SK-N-SH (cell line): ENCODE data around the gene XG. TPM values are rescaled to one million over a fixed set of nuclear protein-coding genes. Genes with fewer than 3 reads are reported as not detected.
A peak's percentile ranks its signal among the peaks of the same experiment; 100 is the strongest.

Experiments used
- CTCF ChIA-PET: fragments of 300-600, 350-600 bp; formaldehyde crosslinking; extraction: SDS; loops from one replicate; lab custom pipeline; 2021; lab: Yijun Ruan, JAX
- POLR2A ChIA-PET: fragments of 350-600 bp; sonication (Branson Sonifier 250); formaldehyde crosslinking; extraction: SDS; loops from one replicate; lab custom pipeline; 2020; ENCODE audit warnings: antibody characterized with exemption, inconsistent platforms; lab: Yijun Ruan, JAX
- DNase-seq: peaks from one replicate; pipeline ENCODE4 v3.0.0; 2012
- H2AFZ ChIP-seq: fragments of 200-600 bp; sonication (generic); 2 replicates; pipeline ENCODE4 v1.8.1; 2016; ENCODE audit warnings: antibody characterized with exemption, mild to moderate bottlenecking, low read depth
- H3F3A ChIP-seq: fragments of 200-600 bp; sonication (generic); replicated peaks from 2 replicates; pipeline ENCODE3; 2016; ENCODE audit warnings: antibody characterized with exemption, mild to moderate bottlenecking; ENCODE audit not compliant: insufficient read depth
- H3K27ac ChIP-seq, 2 experiments: fragments of 200-500 bp in 1 of 2; fragments of 200-600 bp in 1 of 2; sonication (Bioruptor generic) in 1 of 2; sonication (generic), shearing (Covaris generic) in 1 of 2; 2 replicates each; pipeline versions ENCODE4 v1.5.1 to v1.6.1; 2014 to 2016; ENCODE audit warnings: low read depth in 2 of 2, inconsistent platforms in 1 of 2, low read length in 1 of 2, mild to moderate bottlenecking in 1 of 2, mixed read lengths in 1 of 2
- H3K27me3 ChIP-seq: fragments of 200-600 bp; sonication (generic), shearing (Covaris generic); 2 replicates; pipeline ENCODE4 v1.6.1; 2016; ENCODE audit warnings: mixed run types; ENCODE audit not compliant: insufficient read depth
- H3K36me3 ChIP-seq, 2 experiments: fragments of 200-500 bp in 1 of 2; fragments of 200-600 bp in 1 of 2; sonication (Bioruptor generic) in 1 of 2; sonication (generic) in 1 of 2; replicated peaks in 1 of 2; 2 replicates each; pipeline versions ENCODE3 to v1.5.1; 2014 to 2016; ENCODE audit warnings: low read length in 1 of 2, mild to moderate bottlenecking in 1 of 2; ENCODE audit not compliant: insufficient read depth in 2 of 2, control insufficient read depth in 1 of 2
- H3K4me1 ChIP-seq, 2 experiments: fragments of 200-500 bp in 1 of 2; fragments of 200-600 bp in 1 of 2; sonication (Bioruptor generic) in 1 of 2; sonication (generic), shearing (Covaris generic) in 1 of 2; 2 replicates each; pipeline versions ENCODE4 v1.5.1 to v1.6.1; 2014 to 2016; ENCODE audit warnings: low read depth in 1 of 2, low read length in 1 of 2, mixed run types in 1 of 2; ENCODE audit not compliant: insufficient read depth in 2 of 2, control insufficient read depth in 1 of 2
- H3K4me2 ChIP-seq: fragments of 200-600 bp; sonication (generic), shearing (Covaris generic); 2 replicates; pipeline ENCODE4 v1.6.1; 2017; ENCODE audit warnings: mixed run types
- H3K4me3 ChIP-seq, 2 experiments: fragments of 200-500 bp in 1 of 2; fragments of 200-600 bp in 1 of 2; sonication (Bioruptor generic) in 1 of 2; sonication (generic), shearing (Covaris generic) in 1 of 2; 2 replicates each; pipeline versions ENCODE4 v1.5.1 to v1.8.1; 2014 to 2016; ENCODE audit warnings: low read depth in 2 of 2, inconsistent platforms in 1 of 2, low read length in 1 of 2, mild to moderate bottlenecking in 1 of 2, mixed read lengths in 1 of 2, moderate library complexity in 1 of 2
- H3K79me2 ChIP-seq: fragments of 200-600 bp; sonication (generic); 2 replicates; pipeline ENCODE4 v1.8.1; 2017; ENCODE audit warnings: mild to moderate bottlenecking; ENCODE audit not compliant: insufficient read depth
- H3K9ac ChIP-seq: fragments of 200-600 bp; sonication (generic); 2 replicates; pipeline ENCODE4 v1.6.1; 2017; ENCODE audit warnings: mixed run types
- H3K9me2 ChIP-seq: fragments of 200-600 bp; sonication (generic); 2 replicates; pipeline ENCODE4 v1.6.1; 2017; ENCODE audit warnings: mixed run types
- H3K9me3 ChIP-seq: fragments of 200-600 bp; sonication (generic); 2 replicates; pipeline ENCODE4 v1.6.1; 2017; ENCODE audit warnings: mixed run types, mild to moderate bottlenecking, moderate library complexity
- H4K20me1 ChIP-seq: fragments of 200-600 bp; sonication (generic); 2 replicates; pipeline ENCODE4 v1.6.1; 2017; ENCODE audit warnings: mild to moderate bottlenecking, mixed run types; ENCODE audit not compliant: insufficient read depth
- ELF1 ChIP-seq: IDR thresholded peaks from 2 replicates; pipeline ENCODE4 v1.4.0; 2012
- EP300 ChIP-seq, 2 experiments: IDR thresholded peaks; 2 replicates each; pipeline versions ENCODE4 v1.4.0 to v1.6.1; 2012; ENCODE audit warnings: borderline replicate concordance in 1 of 2, low read depth in 1 of 2, low read length in 1 of 2
- FOXM1 ChIP-seq: IDR thresholded peaks from 2 replicates; pipeline ENCODE4 v1.4.0; 2012; ENCODE audit warnings: low read depth, mild to moderate bottlenecking
- GABPA ChIP-seq: IDR thresholded peaks from 2 replicates; pipeline ENCODE4 v1.4.0; 2012; ENCODE audit warnings: low read depth, mild to moderate bottlenecking
- GATA2 ChIP-seq: sonication (generic); formaldehyde crosslinking; IDR thresholded peaks from 2 replicates; pipeline ENCODE4 v1.5.0; 2020; ENCODE audit warnings: mild to moderate bottlenecking, missing genetic modification reagents
- JUND ChIP-seq: IDR thresholded peaks from 2 replicates; pipeline ENCODE4 v1.4.0; 2012
- MEF2A ChIP-seq: IDR thresholded peaks from 2 replicates; pipeline ENCODE4 v1.4.0; 2012; ENCODE audit warnings: low read depth, borderline replicate concordance
- NFIC ChIP-seq: IDR thresholded peaks from 2 replicates; pipeline ENCODE4 v1.4.0; 2012; ENCODE audit warnings: borderline replicate concordance
- RCOR1 ChIP-seq: fragments of 150-350 bp; IDR thresholded peaks from 2 replicates; pipeline ENCODE4 v1.6.1; 2017; ENCODE audit warnings: antibody characterized with exemption, low read length
- REST ChIP-seq: IDR thresholded peaks from 2 replicates; pipeline ENCODE4 v1.6.1; 2012; ENCODE audit warnings: mild to moderate bottlenecking, low read depth, low read length, moderate library complexity
- RFX5 ChIP-seq: IDR thresholded peaks from 2 replicates; pipeline ENCODE4 v1.6.1; 2012; ENCODE audit warnings: mild to moderate bottlenecking, improper control_type of control experiment, low read length
- SIN3A ChIP-seq: IDR thresholded peaks from 2 replicates; pipeline ENCODE4 v1.6.1; 2012; ENCODE audit warnings: low read depth, mild to moderate bottlenecking, low read length, moderate library complexity, borderline replicate concordance
- SMC3 ChIP-seq: IDR thresholded peaks from 2 replicates; pipeline ENCODE4 v1.6.1; 2012; ENCODE audit warnings: low read depth, low read length, improper control_type of control experiment
- TAF1 ChIP-seq: IDR thresholded peaks from 2 replicates; pipeline ENCODE4 v1.6.1; 2012; ENCODE audit warnings: low read depth, mild to moderate bottlenecking, low read length, moderate library complexity, borderline replicate concordance
- TEAD4 ChIP-seq: IDR thresholded peaks from 2 replicates; pipeline ENCODE4 v1.4.0; 2012; ENCODE audit warnings: mild to moderate bottlenecking, borderline replicate concordance; ENCODE audit not compliant: insufficient read depth
- USF1 ChIP-seq: IDR thresholded peaks from 2 replicates; pipeline ENCODE4 v1.4.0; 2012; ENCODE audit warnings: low read depth, borderline replicate concordance
- WGBS: methylation state at CpG from one replicate; pipeline ENCODE4 v1.1.6; 2017; ENCODE audit warnings: low lambda C conversion rate; 5-methylcytosine and 5-hydroxymethylcytosine counted together
- polyA plus RNA-seq, 3 experiments: library from polyadenylated mRNA; depleted of rRNA; stranded (reverse); fragments of >200 nt; gene quantifications; 2 replicates each; pipeline ENCODE4 v1.2.3, GENCODE V29; 2012
- TF ChIP-seq, protein P1 (sequence below): IDR thresholded peaks from 2 replicates; pipeline ENCODE4; 2012
- TF ChIP-seq, protein P2 (sequence below): fragments of 150-350 bp; IDR thresholded peaks from 2 replicates; pipeline ENCODE4 v1.6.1; 2016; ENCODE audit warnings: mild to moderate bottlenecking, low read depth, low read length

XG gene
- polyA plus RNA-seq, 1 of the 3 experiments (the other 2 are of a cell fraction) = 0.76 TPM

DNA sequence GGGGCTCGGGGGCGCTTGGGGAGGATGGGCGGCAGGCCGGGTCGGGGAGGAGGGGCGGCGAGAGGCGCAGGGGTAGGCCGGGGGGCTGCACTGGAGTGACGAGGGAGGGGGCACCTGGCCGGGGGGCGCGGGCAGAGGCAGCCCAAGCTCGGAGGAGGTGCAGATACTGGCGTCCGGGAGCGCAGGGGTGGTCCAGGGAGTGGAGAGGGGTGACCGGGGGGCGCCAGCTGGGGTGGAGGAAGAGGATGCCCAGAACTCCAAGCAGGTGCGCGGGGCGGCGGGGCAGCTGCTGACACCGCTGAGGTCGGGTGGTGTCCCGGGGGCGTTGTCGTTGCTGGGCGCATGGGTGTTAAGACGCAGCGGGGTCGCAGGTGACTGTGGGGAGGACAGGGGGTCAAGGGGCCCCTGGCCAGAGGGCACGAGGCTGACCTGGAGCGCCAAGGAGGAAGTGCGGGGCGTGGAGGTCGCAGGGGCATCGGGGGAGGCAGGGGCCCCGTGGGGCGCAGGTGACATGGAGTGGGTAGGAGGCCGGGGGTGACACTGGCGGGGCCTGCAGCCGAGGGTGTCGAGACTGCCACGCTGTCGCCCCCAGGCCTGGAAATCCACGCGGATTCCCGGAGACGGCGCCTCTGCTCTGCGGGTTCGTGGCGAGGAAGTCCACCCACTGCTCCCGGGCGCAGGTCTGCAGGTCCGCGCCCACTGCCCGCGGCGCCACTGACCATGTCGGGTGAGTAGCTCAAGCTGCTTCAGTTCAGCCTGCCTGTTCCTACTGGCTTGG is 77.8 kb downstream of the XG start:
- CTCF ChIA-PET = interaction anchor here (2.7 kb wide), 1 partner anchor 10 kb away, joined by 8 read pairs; no protein-coding TSS in a partner anchor
- Histone ChIP-seq H3K4me1 (no peaks in the 10 kb centered on the region), H3K4me2 (peak overlapping the region; percentile 17; the same call in 1 of the 2 replicates), H3K27me3 (peaks cover 29% of the 10 kb centered on the region), H3K9me2 (no peaks in the 10 kb centered on the region), H3K79me2 (no peaks in the 10 kb centered on the region), H3K9ac (no peak overlapping the region), H3K36me3 (no peaks in the 10 kb centered on the region), H3K27ac (no peak overlapping the region), H4K20me1 (no peaks in the 10 kb centered on the region), H3K9me3 (no peaks in the 10 kb centered on the region), H2AFZ (no peak overlapping the region), H3F3A (no peaks in the 10 kb centered on the region), H3K4me3 (peak overlapping the region in 1 of 2 experiments; percentile 39; a peak in 2 of 4 replicates)
- POLR2A ChIA-PET = no interaction called here
- TF ChIP-seq, protein P1, sequence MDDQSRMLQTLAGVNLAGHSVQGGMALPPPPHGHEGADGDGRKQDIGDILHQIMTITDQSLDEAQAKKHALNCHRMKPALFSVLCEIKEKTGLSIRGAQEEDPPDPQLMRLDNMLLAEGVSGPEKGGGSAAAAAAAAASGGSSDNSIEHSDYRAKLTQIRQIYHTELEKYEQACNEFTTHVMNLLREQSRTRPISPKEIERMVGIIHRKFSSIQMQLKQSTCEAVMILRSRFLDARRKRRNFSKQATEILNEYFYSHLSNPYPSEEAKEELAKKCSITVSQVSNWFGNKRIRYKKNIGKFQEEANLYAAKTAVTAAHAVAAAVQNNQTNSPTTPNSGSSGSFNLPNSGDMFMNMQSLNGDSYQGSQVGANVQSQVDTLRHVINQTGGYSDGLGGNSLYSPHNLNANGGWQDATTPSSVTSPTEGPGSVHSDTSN = no peak
- TF ChIP-seq RCOR1 = no peak
- no peak for TF ChIP-seq SIN3A
- TF ChIP-seq ELF1 = no peak
- TF ChIP-seq USF1 = no peak
- no peak for TF ChIP-seq NFIC
- no peak for TF ChIP-seq MEF2A
- no peak for TF ChIP-seq RFX5
- TF ChIP-seq FOXM1 = no peak
- TF ChIP-seq, protein P2, sequence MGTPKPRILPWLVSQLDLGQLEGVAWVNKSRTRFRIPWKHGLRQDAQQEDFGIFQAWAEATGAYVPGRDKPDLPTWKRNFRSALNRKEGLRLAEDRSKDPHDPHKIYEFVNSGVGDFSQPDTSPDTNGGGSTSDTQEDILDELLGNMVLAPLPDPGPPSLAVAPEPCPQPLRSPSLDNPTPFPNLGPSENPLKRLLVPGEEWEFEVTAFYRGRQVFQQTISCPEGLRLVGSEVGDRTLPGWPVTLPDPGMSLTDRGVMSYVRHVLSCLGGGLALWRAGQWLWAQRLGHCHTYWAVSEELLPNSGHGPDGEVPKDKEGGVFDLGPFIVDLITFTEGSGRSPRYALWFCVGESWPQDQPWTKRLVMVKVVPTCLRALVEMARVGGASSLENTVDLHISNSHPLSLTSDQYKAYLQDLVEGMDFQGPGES = no peak
- no peak for TF ChIP-seq TEAD4
- DNase-seq = no peak
- 22% methylated on average over 16 of the region's 62 CpGs for WGBS

DNA sequence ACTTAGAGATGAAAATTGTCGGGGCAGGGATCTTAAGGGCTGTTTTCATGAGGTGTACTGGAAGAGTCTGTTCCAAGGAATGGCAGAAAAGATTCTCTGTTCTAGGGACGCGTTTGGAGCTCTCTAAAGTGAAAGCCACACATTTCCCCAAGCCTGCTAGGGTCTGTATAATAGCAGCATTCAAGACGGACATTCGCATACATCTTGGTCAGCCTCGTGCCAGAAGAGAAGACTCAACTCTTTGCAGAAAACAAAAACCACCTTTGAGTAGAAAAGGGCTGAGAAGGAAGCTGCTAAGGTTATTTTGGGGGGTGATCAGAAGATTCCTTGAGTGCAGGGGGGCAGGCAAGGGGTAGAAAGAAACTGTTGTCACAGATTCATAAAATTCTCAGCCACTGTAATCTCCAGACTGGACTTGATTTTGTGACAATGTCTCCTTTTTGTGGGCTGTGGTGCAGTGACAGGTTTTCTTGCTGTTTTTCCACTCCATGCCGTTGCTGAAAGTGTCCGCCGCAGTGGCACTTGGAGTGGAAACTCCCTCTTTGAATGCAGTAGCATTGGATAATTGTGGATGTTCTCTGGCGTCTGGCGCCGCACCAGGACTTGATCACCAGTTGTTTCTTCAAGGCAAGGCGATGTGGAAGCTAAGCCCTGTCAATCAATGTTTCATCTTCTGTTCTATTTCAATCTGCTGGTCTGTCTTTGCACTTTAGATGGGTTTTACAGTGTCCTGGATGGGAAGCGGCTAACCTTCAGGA is 79.8 kb downstream of the XG start:
- no peaks in the 10 kb centered on the region for H3K36me3 ChIP-seq
- no peak overlapping the region for H2AFZ ChIP-seq
- 56% methylated on average over 13 of the region's 14 CpGs for WGBS
- H3K4me3 ChIP-seq = no peak overlapping the region
- H3K9me2 ChIP-seq = no peaks in the 10 kb centered on the region
- ChIA-PET CTCF (interaction anchor here (2.7 kb wide), 1 partner anchor 12 kb away, joined by 8 read pairs; no protein-coding TSS in a partner anchor), POLR2A (no interaction called here)
- DNase-seq = no peak
- no peaks in the 10 kb centered on the region for H3F3A ChIP-seq
- H3K9me3 ChIP-seq = no peaks in the 10 kb centered on the region
- H3K27ac ChIP-seq = no peak overlapping the region
- no peaks in the 10 kb centered on the region for H3K79me2 ChIP-seq
- peaks cover 29% of the 10 kb centered on the region for H3K27me3 ChIP-seq
- no peaks in the 10 kb centered on the region for H4K20me1 ChIP-seq
- no peaks in the 10 kb centered on the region for H3K4me1 ChIP-seq
- no peak overlapping the region for H3K4me2 ChIP-seq
- no peak overlapping the region for H3K9ac ChIP-seq
- no peak for TF ChIP-seq GABPA
- TF ChIP-seq REST = no peak
- no peak for TF ChIP-seq ELF1
- TF ChIP-seq GATA2 (CRISPR knock-in tag) = no peak
- no peak for TF ChIP-seq SMC3
- no peak for TF ChIP-seq NFIC
- TF ChIP-seq, protein P1 = no peak
- no peak for TF ChIP-seq EP300 (IDR thresholded peaks at IDR 0.05; ENCODE audit: borderline replicate concordance in 1 of 2, low read depth in 1 of 2, low read length in 1 of 2)
- no peak for TF ChIP-seq TAF1
- TF ChIP-seq JUND = no peak
